ENCODE results near the gene BTBD17. TPM values are rescaled to one million over a fixed set of nuclear protein-coding genes. Genes with fewer than 3 reads are reported as not detected.

BTBD17 gene
- total and polyA plus RNA-seq, 10 of the 15 experiments (the other 5 are each of a cell fraction or from before 2014, with no cell fraction given), result not detected

- TF ChIP-seq, protein P1, sequence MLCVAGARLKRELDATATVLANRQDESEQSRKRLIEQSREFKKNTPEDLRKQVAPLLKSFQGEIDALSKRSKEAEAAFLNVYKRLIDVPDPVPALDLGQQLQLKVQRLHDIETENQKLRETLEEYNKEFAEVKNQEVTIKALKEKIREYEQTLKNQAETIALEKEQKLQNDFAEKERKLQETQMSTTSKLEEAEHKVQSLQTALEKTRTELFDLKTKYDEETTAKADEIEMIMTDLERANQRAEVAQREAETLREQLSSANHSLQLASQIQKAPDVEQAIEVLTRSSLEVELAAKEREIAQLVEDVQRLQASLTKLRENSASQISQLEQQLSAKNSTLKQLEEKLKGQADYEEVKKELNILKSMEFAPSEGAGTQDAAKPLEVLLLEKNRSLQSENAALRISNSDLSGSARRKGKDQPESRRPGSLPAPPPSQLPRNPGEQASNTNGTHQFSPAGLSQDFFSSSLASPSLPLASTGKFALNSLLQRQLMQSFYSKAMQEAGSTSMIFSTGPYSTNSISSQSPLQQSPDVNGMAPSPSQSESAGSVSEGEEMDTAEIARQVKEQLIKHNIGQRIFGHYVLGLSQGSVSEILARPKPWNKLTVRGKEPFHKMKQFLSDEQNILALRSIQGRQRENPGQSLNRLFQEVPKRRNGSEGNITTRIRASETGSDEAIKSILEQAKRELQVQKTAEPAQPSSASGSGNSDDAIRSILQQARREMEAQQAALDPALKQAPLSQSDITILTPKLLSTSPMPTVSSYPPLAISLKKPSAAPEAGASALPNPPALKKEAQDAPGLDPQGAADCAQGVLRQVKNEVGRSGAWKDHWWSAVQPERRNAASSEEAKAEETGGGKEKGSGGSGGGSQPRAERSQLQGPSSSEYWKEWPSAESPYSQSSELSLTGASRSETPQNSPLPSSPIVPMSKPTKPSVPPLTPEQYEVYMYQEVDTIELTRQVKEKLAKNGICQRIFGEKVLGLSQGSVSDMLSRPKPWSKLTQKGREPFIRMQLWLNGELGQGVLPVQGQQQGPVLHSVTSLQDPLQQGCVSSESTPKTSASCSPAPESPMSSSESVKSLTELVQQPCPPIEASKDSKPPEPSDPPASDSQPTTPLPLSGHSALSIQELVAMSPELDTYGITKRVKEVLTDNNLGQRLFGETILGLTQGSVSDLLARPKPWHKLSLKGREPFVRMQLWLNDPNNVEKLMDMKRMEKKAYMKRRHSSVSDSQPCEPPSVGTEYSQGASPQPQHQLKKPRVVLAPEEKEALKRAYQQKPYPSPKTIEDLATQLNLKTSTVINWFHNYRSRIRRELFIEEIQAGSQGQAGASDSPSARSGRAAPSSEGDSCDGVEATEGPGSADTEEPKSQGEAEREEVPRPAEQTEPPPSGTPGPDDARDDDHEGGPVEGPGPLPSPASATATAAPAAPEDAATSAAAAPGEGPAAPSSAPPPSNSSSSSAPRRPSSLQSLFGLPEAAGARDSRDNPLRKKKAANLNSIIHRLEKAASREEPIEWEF (IDR thresholded peaks at IDR 0.05; ENCODE audit: insufficient replicate concordance, low read depth, low read length), result no peak
Observed at GRCh38 chr17:74349120-74349519, 12.5 kb downstream of the BTBD17 start (continued).

GRCh38 chr17:74347646-74348045 lies 14.0 kb downstream of the BTBD17 start:
- RAD21 ChIA-PET (ENCODE audit: unreplicated experiment), result interaction anchor here (1.3 kb wide), 1 partner anchor 47 kb away, joined by 4 read pairs; no protein-coding TSS in a partner anchor
- Histone ChIP-seq H3K4me3 (no peak overlapping the region), H3K36me3 (ENCODE audit: control insufficient read depth in 2 of 2, insufficient read depth in 2 of 2, low read length in 1 of 2) (no peaks in the 10 kb centered on the region), H3K4me1 (ENCODE audit: control insufficient read depth, insufficient read depth, low read length) (no peaks in the 10 kb centered on the region), H4K20me1 (ENCODE audit: control insufficient read depth, insufficient read depth) (no peaks in the 10 kb centered on the region), H3K4me2 (ENCODE audit: control insufficient read depth, insufficient read depth) (no peak overlapping the region), H3K27me3 (replicated peaks in 1 of 2; ENCODE audit: control insufficient read depth in 2 of 2, insufficient read depth in 2 of 2, low read length in 1 of 2) (peaks cover 3% of the 10 kb centered on the region in 2 experiments; a peak in 3 of 4 replicates), H3K27ac (ENCODE audit: control insufficient read depth, insufficient read depth) (no peak overlapping the region), H3K79me2 (ENCODE audit: control insufficient read depth, insufficient read depth, low read length) (no peaks in the 10 kb centered on the region), H2AFZ (ENCODE audit: control insufficient read depth, low read depth, low read length) (no peak overlapping the region), H3K9me3 (replicated peaks; ENCODE audit: control insufficient read depth, insufficient read depth, low read length) (no peaks in the 10 kb centered on the region), H3K9ac (ENCODE audit: control insufficient read depth, insufficient read depth, low read length) (no peak overlapping the region)
- CTCF ChIA-PET, result interaction anchor here (0.7 to 1.3 kb wide), 2 partner anchors 15 to 20 kb away, joined by 3 read pairs; no protein-coding TSS in a partner anchor
- WGBS (ENCODE audit: insufficient coverage, insufficient replicate concordance, low lambda C conversion rate, missing lambda C conversion rate), result 51% methylated on average over 14 of the region's 14 CpGs
- POLR2A ChIA-PET, result no interaction called here
- in situ Hi-C loops (cut with MboI), result no loop called here
- SMC1A ChIA-PET (ENCODE audit: uncharacterized antibody, unreplicated experiment), result interaction anchor here (0.5 kb wide), 1 partner anchor 51 kb away, joined by 3 read pairs; no protein-coding TSS in a partner anchor
- no TSS peak for BruUV-seq (replicated peaks)
- ATAC-seq (no peak), FAIRE-seq (no peak), DNase-seq (ENCODE audit: low read depth, low spot score) (no peak)
- no peak for TF ChIP-seq PAX5 (IDR thresholded peaks at IDR 0.05; ENCODE audit: borderline replicate concordance, low read depth, low read length)
- no peak for TF ChIP-seq CHD1 (IDR thresholded peaks at IDR 0.05; ENCODE audit: low read depth, low read length)
- TF ChIP-seq MYC (IDR thresholded peaks at IDR 0.05; ENCODE audit: insufficient read depth, insufficient read length, insufficient replicate concordance, low read length, severe bottlenecking), result no peak
- TF ChIP-seq CREM (IDR thresholded peaks at IDR 0.05; ENCODE audit: low read depth), result no peak
- TF ChIP-seq RAD51 (IDR thresholded peaks at IDR 0.05), result no peak
- TF ChIP-seq ELK1 (IDR thresholded peaks at IDR 0.05; ENCODE audit: low read depth, low read length), result no peak
- TF ChIP-seq E2F4 (IDR thresholded peaks at IDR 0.05; ENCODE audit: low read depth, low read length), result no peak
- TF ChIP-seq EGR1 (IDR thresholded peaks at IDR 0.05; ENCODE audit: borderline replicate concordance in 1 of 2, low read depth in 2 of 2, low read length in 2 of 2), result no peak
- TF ChIP-seq GATAD2B (conservative IDR thresholded peaks at IDR 0.05; ENCODE audit: low read depth), result no peak
- TF ChIP-seq RUNX3 (IDR thresholded peaks at IDR 0.05; ENCODE audit: low read length), result no peak
- no peak for TF ChIP-seq STAT1 (conservative IDR thresholded peaks at IDR 0.05)
- TF ChIP-seq NFIC (IDR thresholded peaks at IDR 0.05; ENCODE audit: low read depth, low read length), result no peak
- intact Hi-C loops (cut with micrococcal nuclease; ENCODE audit: unreplicated experiment), result no loop called here

All from GM12878 (cell line).